ENCODE measurements around the gene ANO2. TPM values are rescaled to one million over a fixed set of nuclear protein-coding genes. Genes with fewer than 3 reads are reported as not detected.

Gene ANO2
- total RNA-seq, 2 donors from 2014 or later: 14.3 to 28.5 TPM

- Mint-ChIP-seq H3K27me3 (ENCODE audit: insufficient read depth) (no peaks in the 10 kb centered on the region), H3K9me3 (peaks cover 25% of the 10 kb centered on the region), H3K27ac (no peak overlapping the region), H3K4me1 (peaks cover 3% of the 10 kb centered on the region), H3K36me3 (ENCODE audit: low read depth) (peaks cover 20% of the 10 kb centered on the region), H3K4me3 (no peak overlapping the region)
- Histone ChIP-seq H3K9ac (ENCODE audit: extremely low read depth, low read length, poor library complexity, severe bottlenecking) (no peak overlapping the region), H3K4me3 (ENCODE audit: low read length) (no peak overlapping the region), H3K27me3 (ENCODE audit: control insufficient read depth, insufficient read depth, low read length, poor library complexity, severe bottlenecking) (no peaks in the 10 kb centered on the region), H3K4me1 (ENCODE audit: control insufficient read depth, insufficient read depth, low read length) (no peaks in the 10 kb centered on the region), H3K27ac (ENCODE audit: low read depth, low read length) (no peak overlapping the region), H3K9me3 (ENCODE audit: control insufficient read depth, low read length) (no peaks in the 10 kb centered on the region), H3K36me3 (ENCODE audit: control insufficient read depth, insufficient read depth, low read length) (no peaks in the 10 kb centered on the region)
- 86 to 100% methylated on average over 2 of the region's 2 CpGs for WGBS, 2 experiments (ENCODE audit: insufficient coverage in 1 of 2, insufficient read length in 1 of 2)
- no peak for TF ChIP-seq CTCF (conservative IDR thresholded peaks at IDR 0.05)
- no peak for DNase-seq
Measured at GRCh38 chr12:5768171-5768570, 176.9 kb downstream of the ANO2 start.

- no peak for TF ChIP-seq CTCF (conservative IDR thresholded peaks at IDR 0.05)
- peaks cover 14% of the 10 kb centered on the region for H3K9me3 ChIP-seq (ENCODE audit: control insufficient read depth, low read length)
- H3K36me3 Mint-ChIP-seq (ENCODE audit: low read depth): peaks cover 14% of the 10 kb centered on the region
- no peak overlapping the region for H3K4me3 ChIP-seq (ENCODE audit: low read length)
- H3K4me1 Mint-ChIP-seq: peaks cover 7% of the 10 kb centered on the region
- H3K27ac ChIP-seq (ENCODE audit: low read depth, low read length): no peak overlapping the region
- no peaks in the 10 kb centered on the region for H3K27me3 ChIP-seq (ENCODE audit: control insufficient read depth, insufficient read depth, low read length, poor library complexity, severe bottlenecking)
- no peak overlapping the region for H3K27ac Mint-ChIP-seq
- 90 to 95% methylated on average over 2 to 3 of the region's 3 CpGs for WGBS, 2 experiments (ENCODE audit: insufficient coverage in 1 of 2, insufficient read length in 1 of 2)
- no peak overlapping the region for H3K9ac ChIP-seq (ENCODE audit: extremely low read depth, low read length, poor library complexity, severe bottlenecking)
- DNase-seq: no peak
- peaks cover 28% of the 10 kb centered on the region for H3K9me3 Mint-ChIP-seq
- H3K36me3 ChIP-seq (ENCODE audit: control insufficient read depth, insufficient read depth, low read length): no peaks in the 10 kb centered on the region
- H3K4me3 Mint-ChIP-seq: no peak overlapping the region
- no peaks in the 10 kb centered on the region for H3K4me1 ChIP-seq (ENCODE audit: control insufficient read depth, insufficient read depth, low read length)
- peaks cover 7% of the 10 kb centered on the region for H3K27me3 Mint-ChIP-seq (ENCODE audit: insufficient read depth)
Measured at GRCh38 chr12:5758347-5758746, 186.7 kb downstream of the ANO2 start.

GRCh38 chr12:5756338-5756842 lies 188.7 kb downstream of the ANO2 start:
- Mint-ChIP-seq H3K4me3 (no peak overlapping the region), H3K27ac (no peak overlapping the region), H3K27me3 (ENCODE audit: insufficient read depth) (peaks cover 9% of the 10 kb centered on the region), H3K4me1 (peaks cover 7% of the 10 kb centered on the region), H3K9me3 (peaks cover 28% of the 10 kb centered on the region), H3K36me3 (ENCODE audit: low read depth) (peaks cover 14% of the 10 kb centered on the region)
- H3K36me3 ChIP-seq (ENCODE audit: control insufficient read depth, insufficient read depth, low read length): no peaks in the 10 kb centered on the region
- no peak for DNase-seq
- no peak overlapping the region for H3K9ac ChIP-seq (ENCODE audit: extremely low read depth, low read length, poor library complexity, severe bottlenecking)
- WGBS, 2 experiments (ENCODE audit: insufficient coverage in 1 of 2, insufficient read length in 1 of 2): 86 to 92% methylated on average over 1 to 5 of the region's 5 CpGs
- H3K4me1 ChIP-seq (ENCODE audit: control insufficient read depth, insufficient read depth, low read length): no peaks in the 10 kb centered on the region
- H3K27ac ChIP-seq (ENCODE audit: low read depth, low read length): no peak overlapping the region
- H3K27me3 ChIP-seq (ENCODE audit: control insufficient read depth, insufficient read depth, low read length, poor library complexity, severe bottlenecking): no peaks in the 10 kb centered on the region
- no peak overlapping the region for H3K4me3 ChIP-seq (ENCODE audit: low read length)
- no peak for TF ChIP-seq CTCF (conservative IDR thresholded peaks at IDR 0.05)
- peaks cover 14% of the 10 kb centered on the region for H3K9me3 ChIP-seq (ENCODE audit: control insufficient read depth, low read length)

All from endodermal cell (in vitro differentiated cells).